ENCODE results near the gene ZGLP1.

The ZGLP1 gene

GRCh38 chr19:10295847-10296591 is 13.6 kb downstream of the ZGLP1 start:
- TF ChIP-seq SIN3A (IDR thresholded peaks at IDR 0.05; ENCODE audit: borderline replicate concordance, insufficient read depth, low read length) (no peak), FOXP2 (optimal IDR thresholded peaks at IDR 0.05; ENCODE audit: borderline replicate concordance, extremely low read depth, extremely low read length, insufficient read depth) (no peak), POLR2AphosphoS5 (IDR thresholded peaks at IDR 0.05; ENCODE audit: low read depth, low read length) (no peak), REST (IDR thresholded peaks at IDR 0.05; ENCODE audit: insufficient read depth in 1 of 2, low read depth in 2 of 2, low read length in 2 of 2) (no peak), TAF1 (IDR thresholded peaks at IDR 0.05; ENCODE audit: borderline replicate concordance, insufficient read depth, low read length) (no peak)

- TF ChIP-seq SIN3A (IDR thresholded peaks at IDR 0.05; ENCODE audit: borderline replicate concordance, insufficient read depth, low read length) (no peak), FOXP2 (optimal IDR thresholded peaks at IDR 0.05; ENCODE audit: borderline replicate concordance, extremely low read depth, extremely low read length, insufficient read depth) (no peak), POLR2AphosphoS5 (IDR thresholded peaks at IDR 0.05; ENCODE audit: low read depth, low read length) (no peak), TAF1 (IDR thresholded peaks at IDR 0.05; ENCODE audit: borderline replicate concordance, insufficient read depth, low read length) (no peak), REST (IDR thresholded peaks at IDR 0.05; ENCODE audit: insufficient read depth in 1 of 2, low read depth in 2 of 2, low read length in 2 of 2) (no peak)
Measured at GRCh38 chr19:10295305-10295846, 14.2 kb downstream of the ZGLP1 start.

GRCh38 chr19:10294368-10294697 is 15.3 kb downstream of the ZGLP1 start:
- TF ChIP-seq REST (IDR thresholded peaks at IDR 0.05; ENCODE audit: insufficient read depth in 1 of 2, low read depth in 2 of 2, low read length in 2 of 2): no peak
- no peak for TF ChIP-seq FOXP2 (optimal IDR thresholded peaks at IDR 0.05; ENCODE audit: borderline replicate concordance, extremely low read depth, extremely low read length, insufficient read depth)
- no peak for TF ChIP-seq TAF1 (IDR thresholded peaks at IDR 0.05; ENCODE audit: borderline replicate concordance, insufficient read depth, low read length)
- no peak for TF ChIP-seq POLR2AphosphoS5 (IDR thresholded peaks at IDR 0.05; ENCODE audit: low read depth, low read length)
- TF ChIP-seq SIN3A (IDR thresholded peaks at IDR 0.05; ENCODE audit: borderline replicate concordance, insufficient read depth, low read length): no peak

GRCh38 chr19:10293637-10294367 is 15.8 kb downstream of the ZGLP1 start:
- TF ChIP-seq TAF1 (IDR thresholded peaks at IDR 0.05; ENCODE audit: borderline replicate concordance, insufficient read depth, low read length) (no peak), SIN3A (IDR thresholded peaks at IDR 0.05; ENCODE audit: borderline replicate concordance, insufficient read depth, low read length) (no peak), REST (IDR thresholded peaks at IDR 0.05; ENCODE audit: insufficient read depth in 1 of 2, low read depth in 2 of 2, low read length in 2 of 2) (no peak), FOXP2 (optimal IDR thresholded peaks at IDR 0.05; ENCODE audit: borderline replicate concordance, extremely low read depth, extremely low read length, insufficient read depth) (no peak), POLR2AphosphoS5 (IDR thresholded peaks at IDR 0.05; ENCODE audit: low read depth, low read length) (no peak)
